Activated CD4-positive, CD25-positive, alpha-beta regulatory T cell treated with anti-CD3 and anti-CD28 coated beads, Interleukin-2, amount 50 U/mL, for 72 hours (primary cell): ENCODE measurements around the gene LGALSL.
A peak's percentile ranks its signal among the peaks of the same experiment; 100 is the strongest.

Experiments used
- DNase-seq: peaks from one replicate; pipeline ENCODE4 v3.0.0; 2021

The LGALSL gene

DNA sequence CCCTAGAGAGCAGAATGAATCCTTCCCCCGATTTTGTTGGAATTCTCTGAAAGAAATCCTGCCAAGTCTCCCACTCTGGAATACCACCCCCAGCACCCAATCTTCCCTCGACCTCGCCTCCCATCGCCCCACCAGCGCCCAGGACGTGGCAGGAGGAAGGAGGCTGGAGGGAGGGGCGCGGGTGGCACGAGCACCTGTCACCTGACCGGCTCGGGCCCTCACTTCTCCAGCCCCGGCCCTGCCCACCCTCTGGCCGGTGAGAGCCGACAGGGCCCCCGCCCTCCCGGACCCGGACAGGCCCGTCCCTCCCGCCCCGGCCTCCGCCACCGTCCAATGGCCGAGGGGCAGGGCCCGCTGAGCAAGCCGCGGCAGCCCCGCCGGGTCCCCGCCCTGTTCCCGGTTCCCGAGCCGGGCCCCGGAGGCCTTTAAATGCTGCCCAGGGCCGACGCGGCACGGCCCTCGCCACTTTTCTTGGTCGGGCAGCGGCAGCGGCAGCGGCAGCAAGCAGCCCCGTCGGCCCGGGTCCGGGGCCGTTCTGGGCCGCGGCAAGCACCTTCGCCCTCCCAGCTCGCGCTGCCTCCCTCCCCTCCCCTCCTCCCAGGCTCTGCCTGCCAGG lies at the start of gene LGALSL:
Gene LGALSL (plus strand): TSS at position 393 of the 616 bp plus-strand sequence. CDS start 384 bp downstream, outside the sequence.
- DNase-seq, result peak; percentile 51

DNA sequence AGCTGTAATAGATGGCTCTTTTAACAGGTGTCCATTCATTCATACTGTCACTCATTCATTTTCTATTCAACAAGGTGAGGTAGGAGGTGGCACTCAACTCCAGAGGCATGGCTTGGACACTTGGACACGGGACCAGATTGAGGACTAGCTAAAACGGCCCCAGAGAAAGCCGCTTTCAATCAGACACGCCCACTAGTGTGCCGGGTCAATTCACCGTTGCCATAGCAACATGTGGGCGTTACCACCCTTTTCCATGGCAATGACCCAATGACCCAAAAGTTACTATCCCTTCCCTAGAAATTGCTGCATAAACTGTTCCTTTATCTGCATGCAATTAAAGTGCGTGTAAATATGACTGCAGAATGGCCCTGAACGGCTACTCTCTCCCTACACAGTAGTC lies 49.2 kb upstream of the LGALSL start:
- no peak for DNase-seq

DNA sequence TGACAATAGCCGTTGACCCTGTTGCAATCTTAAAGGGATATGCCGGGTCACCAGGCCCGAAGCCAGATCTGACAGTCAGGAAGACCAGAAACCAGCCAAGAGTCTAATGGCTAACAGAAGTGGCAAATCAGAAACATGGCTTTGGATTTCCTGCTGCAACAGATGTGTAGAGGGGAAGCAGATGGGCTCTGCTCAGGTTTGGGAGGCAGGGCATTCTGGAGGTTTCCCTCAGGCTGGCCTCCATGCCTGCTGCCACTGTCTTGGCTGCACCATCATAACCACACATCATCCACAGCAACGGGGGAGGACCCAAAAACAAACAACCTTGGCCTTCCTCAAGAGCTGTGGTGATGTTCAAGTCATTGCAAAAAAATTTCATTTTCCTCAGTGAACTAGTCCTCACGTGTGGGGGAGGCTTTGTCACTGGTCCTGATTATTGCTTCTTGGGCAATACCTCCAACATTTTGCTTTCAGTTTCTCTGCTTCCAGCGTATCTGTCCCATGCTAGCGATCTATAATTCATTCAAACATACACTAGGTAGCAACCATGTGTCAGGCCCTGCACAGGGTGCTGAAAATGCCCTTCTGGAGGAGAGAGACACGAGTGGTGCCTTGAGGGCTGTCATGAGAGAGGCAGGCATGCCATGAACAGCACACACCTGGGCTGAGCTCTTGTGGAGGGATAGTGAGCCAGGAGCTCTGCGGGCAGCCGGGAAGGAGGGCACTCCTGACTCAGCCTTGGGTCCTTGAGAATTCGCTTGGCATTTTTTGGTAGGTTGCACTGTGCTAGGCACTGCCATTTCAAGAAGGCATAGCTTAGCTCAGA lies 48.2 kb upstream of the LGALSL start:
- no peak for DNase-seq

DNA sequence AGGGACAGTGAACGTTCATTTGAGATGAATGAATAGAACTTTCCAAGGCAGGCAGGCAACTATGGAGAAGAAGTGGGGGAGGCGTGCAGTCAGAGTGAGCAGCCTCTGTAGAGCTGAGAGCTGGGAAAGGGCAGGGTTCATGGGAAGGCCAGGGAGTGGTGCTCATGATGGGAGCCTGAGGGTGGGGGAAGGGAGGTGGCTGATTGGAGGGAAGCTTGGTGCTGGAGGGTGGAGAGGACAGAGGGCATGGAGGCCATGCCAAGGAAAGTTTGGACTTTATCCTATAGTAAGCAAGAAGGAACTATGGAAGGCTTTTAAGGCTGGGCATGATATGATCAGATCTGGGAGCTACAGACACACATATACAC lies 47.6 kb upstream of the LGALSL start:
- no peak for DNase-seq

DNA sequence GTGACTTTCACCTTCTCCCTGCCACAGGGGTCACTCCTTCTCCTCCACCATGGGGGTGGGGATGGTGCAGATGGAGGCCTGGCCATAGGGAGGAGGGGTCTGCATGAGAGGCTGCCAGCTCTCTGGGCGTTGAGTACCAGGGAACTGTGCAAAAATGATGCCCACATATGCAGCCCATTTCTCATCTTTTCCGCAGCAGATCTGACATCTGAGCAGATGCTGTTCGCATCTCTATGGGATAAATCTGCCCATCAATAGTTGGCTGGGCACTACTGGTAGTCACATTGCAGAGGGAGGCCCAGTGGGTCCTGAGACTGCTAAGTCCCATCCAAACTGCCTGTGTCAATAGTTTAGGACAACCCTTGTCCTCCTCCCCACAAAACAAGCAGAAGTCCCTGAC lies 45.9 kb upstream of the LGALSL start:
- no peak for DNase-seq

DNA sequence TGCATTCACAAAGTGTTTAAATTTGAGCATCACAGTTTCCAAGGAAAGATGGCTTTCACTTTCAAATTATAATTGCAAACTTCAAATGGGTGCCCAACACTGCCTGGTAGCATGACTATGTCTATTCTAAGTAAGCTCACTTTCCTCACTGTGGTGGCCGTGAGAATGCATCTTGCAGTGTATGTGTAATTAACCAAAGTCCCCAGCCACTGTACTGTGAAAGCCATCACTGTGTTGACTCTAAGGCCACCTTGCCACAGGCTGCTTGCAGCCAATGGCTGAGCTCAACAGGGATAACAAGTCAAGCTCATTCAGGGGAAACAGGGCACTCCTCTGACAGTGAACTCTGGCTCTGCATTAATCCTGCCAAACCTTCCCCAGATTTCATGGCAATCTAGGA lies 43.3 kb upstream of the LGALSL start:
- no peak for DNase-seq

DNA sequence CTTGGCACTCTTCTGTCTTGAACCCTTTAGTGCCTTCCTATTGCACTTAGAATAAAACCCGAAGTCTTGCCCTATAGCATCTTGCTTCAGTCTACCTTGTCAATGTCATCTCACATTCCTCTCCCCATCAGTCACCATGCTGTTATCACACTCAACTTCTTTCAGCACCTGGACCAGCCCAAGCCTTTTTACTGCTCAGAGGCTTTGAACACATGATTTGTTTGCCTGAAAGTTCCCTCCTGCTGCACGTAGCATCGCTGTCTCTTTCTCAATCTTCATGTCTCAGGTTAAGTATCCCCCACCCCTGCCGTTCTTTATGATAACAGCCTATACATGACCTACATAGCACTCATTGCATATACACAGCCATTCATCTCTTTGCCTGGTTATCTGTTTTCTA lies 41.3 kb upstream of the LGALSL start:
- no peak for DNase-seq

DNA sequence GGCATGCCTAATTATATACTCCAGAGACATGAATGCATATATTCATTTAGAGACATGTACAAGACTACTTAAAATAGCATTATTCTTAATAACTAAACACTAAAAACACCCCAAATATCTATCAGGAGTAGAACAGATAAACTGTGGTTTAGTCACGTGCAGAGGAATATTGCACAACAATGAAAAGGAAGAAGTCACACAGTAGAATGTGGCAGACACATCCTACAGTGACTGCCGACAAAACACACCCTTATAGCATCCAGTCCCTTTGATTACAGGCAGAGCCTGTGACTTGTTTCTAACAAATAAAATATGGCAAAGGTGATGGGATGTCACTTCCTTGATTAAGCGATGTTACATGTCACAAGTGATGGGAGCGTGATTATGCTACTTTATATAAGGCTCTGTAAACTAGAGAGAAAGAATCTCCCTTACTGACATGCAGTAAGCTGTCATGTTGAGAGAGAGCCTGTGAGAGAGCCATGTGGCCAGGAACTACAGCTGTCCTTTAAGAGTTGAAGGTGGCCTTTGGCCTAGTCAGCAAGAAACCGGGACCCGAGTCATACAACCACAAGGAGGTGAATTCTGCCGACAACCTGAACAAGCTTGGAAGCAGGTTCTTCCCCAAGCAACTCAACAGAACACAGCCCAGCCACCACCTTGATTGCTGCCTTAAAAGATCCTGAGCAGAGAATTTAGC lies 39.1 kb upstream of the LGALSL start:
- no peak for DNase-seq

DNA sequence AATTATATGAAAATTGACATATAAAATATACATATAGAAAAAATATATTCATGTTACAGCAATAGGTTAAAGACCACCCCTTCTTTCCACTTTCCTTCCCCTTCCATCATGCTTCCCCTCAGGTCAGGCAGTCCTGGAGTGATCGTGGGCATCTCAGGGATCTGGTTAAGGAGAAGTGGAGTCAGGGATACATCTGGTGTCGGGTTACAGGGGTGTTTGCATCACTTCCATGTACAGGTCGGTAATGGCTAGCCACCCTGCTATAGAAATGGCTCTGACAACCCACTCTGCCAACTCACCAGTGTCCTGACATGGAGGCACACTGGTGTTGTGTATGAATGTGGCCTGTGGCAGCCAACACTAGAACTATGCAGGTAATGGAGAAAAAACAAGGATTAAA lies 36.3 kb upstream of the LGALSL start:
- no peak for DNase-seq

DNA sequence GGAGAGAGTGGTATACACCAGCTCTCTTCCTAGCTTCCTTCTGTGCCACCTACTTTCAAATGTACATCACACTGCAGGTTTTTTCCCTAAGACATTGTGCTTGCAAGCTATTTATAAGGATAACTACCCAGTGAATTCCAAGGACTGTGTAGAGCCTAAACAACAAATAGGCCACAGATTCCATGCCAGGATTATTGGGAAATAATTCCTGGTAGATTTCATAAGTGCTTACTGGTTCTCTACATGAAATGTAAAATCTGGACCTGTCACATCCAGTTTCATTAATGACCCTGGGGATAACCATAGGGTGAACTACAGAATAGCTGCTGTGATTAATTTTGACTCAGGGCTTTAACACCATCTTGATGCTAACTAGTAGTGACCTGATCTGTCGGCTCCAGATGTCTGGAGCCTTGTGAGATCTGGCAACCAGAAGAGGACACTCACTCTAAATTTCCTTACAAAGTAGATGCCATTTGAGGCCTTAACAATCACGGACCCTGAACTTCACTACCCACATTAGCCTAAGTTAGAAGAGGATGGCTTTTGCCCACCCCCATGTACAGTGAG lies 34.3 kb upstream of the LGALSL start:
- no peak for DNase-seq

DNA sequence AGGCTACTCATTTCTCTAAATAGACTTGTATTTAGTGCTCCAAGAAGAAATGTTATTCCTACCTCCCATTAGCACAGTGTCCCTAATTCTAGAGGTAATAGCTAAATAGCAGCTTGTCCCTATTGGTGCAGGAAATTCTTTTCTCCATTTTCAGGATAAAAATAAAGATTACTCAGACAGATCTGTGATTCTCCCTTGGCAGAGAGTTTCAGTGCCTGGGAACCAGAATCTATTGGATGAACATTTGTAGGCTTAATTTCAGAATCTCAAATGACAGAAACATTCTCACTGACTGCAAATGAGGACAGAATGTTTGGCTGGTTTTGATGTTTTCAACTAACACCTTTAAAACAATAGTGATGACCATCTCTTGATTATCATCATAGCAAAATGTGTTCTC lies 33.3 kb upstream of the LGALSL start:
- no peak for DNase-seq

DNA sequence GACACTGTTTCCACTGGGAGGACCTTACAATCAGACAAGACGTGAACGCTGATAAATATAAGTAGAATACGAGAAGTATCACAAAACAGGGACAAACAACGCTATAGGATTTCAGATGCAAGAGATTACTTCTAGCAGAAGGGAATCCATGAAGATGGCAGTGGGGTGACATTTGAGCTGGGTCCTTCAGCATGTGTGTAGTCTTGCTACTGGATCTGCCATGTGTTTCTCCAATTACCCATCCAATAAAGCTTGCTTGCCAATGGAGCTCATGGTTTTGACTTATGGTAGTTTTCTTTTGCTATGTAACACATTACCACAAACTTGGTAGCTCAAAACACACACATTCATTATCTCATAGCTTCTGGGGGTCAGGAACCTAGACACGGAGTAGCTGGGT lies 32.8 kb upstream of the LGALSL start:
- no peak for DNase-seq

DNA sequence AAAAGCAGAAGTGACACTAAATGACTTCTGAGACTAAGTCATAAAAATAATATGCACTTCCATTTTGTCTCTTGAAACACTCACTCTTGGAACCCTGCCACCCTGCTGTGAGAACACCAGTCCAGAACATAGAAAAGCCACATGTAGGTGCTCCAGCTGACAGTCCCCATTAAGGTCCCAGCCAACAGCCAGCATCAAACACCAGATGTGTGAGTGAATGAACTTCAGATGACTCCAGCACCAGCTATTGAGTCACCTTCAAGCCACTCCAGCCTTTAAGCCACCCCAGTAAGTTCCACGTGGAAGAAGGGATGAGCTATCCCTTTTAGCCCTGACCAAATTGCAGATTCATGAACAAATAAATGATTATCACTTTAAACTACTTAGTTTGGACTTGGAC lies 31.5 kb upstream of the LGALSL start:
- no peak for DNase-seq

DNA sequence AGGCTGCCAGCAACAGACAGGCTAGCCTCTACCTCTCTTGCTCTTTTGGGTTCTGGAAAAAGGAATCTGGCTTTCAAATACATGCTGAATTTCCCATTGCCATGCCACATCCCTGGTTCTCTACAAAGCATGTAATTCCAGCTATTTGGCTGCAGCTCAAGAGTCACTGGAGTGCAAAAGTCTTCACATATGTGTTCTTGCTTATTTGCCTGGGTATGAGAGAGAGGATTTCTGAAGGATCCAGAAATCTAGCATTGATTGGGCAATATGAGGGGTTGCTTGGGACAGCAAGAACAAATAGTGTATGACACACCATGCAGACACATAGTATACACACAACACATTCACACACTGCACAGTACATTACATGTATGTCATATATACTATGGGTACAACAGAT lies 30.7 kb upstream of the LGALSL start:
- DNase-seq, result no peak

DNA sequence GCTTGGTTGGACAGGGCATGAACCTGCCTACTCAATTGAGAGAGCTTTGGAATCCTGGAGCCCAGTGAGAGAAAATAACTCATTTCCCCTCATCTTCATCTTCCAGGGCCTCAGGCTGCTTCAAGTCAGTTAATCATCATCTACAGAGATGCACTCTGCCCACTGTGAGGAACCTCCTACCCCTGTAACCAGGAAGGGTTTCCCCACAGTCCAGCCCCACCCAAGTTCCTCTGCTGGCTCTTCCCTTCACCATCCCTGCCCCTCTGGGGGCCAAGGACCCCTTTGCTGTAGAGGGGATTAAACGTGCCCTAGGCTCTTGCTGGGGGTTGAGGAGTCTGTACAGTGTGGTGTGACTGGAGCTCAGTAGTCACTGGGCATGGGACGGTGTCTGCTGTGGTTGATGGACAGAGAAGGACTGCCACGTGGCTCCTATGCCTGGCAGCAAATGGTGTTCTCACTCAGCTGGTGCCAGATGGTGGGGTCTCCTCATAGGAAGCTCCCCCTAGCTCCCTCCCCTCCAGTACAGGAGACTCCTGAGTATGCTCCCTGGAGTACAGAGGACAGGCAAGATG lies 29.5 kb upstream of the LGALSL start:
- no peak for DNase-seq

DNA sequence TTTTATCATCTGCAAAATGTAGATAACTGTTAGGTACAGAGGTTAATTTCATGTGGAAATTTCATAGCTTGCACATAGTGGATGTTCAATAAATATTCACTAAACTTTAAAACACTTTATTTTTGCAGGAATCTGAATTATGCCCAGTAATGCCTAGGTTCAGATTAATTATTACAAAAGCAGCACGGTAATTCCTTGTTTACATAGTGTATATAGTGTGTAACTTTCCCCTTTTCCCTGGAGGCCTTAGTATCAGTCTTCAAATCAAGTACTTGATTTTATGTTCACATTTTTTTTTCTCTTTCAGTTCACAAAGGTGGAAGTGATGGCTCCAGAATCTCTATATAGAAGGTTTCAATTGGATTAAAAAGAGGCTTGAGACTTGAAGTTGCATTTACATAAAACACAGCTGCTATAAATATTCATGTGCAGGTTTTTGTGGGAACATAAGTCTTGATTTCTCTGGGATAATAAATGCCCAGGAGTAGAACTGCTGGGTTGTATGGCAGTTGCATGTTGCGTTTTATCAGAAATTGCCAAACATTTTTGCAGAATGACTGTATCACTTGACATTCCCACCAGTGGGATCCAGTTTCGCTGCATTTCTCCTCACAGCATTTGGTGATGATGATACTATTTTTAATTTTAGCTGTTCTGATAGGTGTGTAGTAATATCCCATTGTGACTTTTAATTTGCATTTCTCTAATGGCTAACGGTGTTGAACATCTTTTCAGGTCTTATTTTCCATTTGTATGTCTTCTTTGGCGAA lies 27.6 kb upstream of the LGALSL start:
- no peak for DNase-seq

DNA sequence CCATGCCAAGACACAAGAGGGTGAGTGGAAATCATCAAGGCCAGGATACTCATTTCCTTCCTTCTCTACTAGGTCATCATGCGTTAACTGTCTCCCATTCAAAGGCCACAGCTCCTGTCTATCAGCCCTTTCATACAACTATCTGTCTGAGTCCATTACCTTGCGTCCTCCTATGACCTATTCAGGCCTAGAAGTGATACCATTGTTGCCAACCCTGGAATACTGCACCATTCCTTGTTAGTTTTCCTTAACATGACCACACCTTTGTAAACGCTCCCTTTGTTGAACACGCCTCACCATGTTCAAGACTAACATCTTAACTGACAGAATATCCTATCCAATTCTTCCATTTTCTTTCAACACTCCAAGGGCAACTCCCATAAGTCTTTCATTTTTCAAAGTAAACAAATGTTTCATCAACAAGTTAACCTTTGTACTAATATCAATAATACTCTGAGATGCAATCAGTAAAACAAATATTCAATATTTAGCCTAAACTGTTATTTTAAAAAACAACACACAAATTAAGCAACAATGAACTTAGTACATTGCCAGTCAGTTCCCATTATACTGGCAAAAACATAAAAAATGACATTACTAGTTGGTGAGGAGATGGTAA lies 19.8 kb upstream of the LGALSL start:
- no peak for DNase-seq

DNA sequence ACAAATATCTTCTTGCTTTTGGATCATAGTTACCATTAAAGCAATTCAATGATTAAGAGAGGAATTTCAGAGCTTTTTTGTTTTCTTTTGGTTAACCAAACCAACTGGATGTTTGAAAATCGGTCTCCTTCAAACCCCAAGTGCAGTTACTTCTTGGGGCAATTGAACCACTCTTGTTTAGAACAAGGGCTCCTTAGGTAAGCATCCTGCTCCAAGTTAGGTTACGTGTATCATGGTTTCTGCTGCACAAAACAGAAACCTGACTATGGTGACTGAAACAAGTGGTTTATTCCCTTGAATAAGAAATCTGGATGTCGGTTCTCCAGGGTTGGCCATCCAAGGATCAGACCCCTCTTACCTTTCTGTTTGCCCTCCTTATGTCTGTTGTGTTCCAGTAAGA lies 16.1 kb upstream of the LGALSL start:
- no peak for DNase-seq

DNA sequence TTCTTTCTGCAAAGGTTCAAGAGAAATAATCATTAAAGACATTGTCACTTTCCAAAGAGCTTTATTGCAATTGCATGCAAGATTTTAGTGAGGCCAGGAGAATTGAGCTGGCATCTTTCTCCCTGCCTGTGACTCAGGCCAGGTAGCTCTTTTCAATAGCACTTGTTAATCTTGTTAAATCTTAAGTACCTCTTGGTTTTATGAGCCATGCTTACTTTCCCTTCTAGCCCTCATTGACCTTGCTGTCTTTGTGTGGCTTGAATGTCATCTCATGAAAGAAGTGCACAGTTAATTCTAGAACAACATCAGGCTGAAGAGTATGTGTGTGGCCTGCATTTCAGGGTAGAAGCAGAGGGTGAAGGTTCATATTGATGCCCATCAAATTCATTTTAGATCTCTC lies 14.8 kb upstream of the LGALSL start:
- no peak for DNase-seq

DNA sequence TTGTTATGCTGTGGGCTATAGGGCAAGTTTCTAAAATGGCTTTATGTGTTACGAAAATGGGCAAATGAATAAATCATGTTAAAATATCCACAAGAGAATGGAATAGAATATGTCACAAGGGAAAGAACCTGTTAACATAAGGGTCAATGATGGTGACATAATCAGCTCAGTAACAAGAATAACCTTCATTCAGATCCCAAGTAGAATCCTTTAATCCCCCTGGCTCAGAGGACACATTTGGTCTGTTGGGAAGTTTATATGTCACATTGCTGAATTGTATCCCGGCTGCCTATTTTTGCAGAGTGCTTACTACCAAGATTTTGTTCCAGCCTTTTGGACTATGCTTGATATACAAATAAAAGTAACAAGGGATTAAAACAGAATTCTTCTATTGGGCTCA lies 13.1 kb upstream of the LGALSL start:
- DNase-seq, result no peak

DNA sequence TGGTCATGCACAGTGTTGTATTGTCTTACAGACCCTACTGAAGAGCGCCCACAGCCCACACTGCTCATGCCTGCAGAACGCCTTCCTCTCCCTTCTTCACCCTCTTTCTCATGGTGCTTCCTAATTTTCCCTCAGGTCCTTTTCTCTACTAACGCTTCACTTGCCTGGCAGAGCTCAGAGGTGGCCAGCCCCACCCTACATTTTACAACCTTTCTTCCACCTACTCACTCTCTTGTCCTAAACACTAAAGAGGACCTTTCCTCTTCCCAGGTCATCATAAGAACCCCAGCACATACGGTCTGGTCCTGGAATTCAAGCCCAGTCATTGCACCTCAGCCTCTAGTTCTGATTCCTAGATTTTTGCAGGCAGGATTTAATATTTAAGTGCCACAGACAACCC lies 11.7 kb upstream of the LGALSL start:
- DNase-seq, result no peak

DNA sequence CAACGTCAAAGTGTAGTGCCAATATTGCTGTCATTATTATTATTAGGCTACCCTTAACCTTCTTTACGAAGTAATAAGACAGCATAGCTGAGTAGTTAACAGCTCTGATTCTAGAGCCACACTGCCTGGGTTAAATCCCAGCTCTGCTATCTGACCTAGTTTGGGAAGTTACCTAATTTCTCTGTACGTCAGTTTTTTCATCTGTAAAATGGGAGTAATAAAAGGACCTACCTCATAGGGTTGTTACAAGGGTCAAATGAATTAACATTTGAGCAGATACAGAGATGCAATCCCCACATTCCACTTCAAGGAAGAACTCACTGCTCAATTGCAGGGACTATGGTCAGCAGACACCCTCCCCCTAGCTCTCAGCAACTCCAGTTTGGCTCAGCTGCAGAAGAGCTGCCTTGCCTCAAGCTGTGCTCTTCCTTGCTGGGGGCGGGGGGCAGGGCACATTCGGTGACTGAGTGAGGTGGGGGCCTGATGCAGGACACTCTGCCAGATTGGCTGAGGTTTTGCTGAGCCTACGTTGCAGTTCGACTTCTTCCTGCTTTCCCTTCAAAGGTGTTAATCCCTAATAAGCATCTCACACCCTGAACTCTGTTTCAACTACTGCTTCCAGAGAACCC lies 11.0 kb upstream of the LGALSL start:
- no peak for DNase-seq
